ENCODE results near the gene TPMT.
"Not testable (repeated sequence)": the region's sequence is repeated elsewhere in the genome, so short reads cannot be mapped to it uniquely, and the experiment has no call there.

The TPMT gene

GRCh38 chr6:18171871-18172270 lies 17.0 kb upstream of the TPMT start:
- Mint-ChIP-seq H3K4me3 (no peak overlapping the region), H3K9me3 (peaks cover 4% of the 10 kb centered on the region), H3K27me3 (no peaks in the 10 kb centered on the region), H3K36me3 (ENCODE audit: low read depth) (peaks cover 53% of the 10 kb centered on the region), H3K4me1 (peaks cover 2% of the 10 kb centered on the region), H3K27ac (no peak overlapping the region)
- DNase-seq = no peak
- ATAC-seq = no peak

GRCh38 chr6:18168264-18168663 lies 13.4 kb upstream of the TPMT start:
- peaks cover 26% of the 10 kb centered on the region for H3K36me3 Mint-ChIP-seq (ENCODE audit: low read depth)
- H3K9me3 Mint-ChIP-seq = peaks cover 4% of the 10 kb centered on the region
- H3K4me1 Mint-ChIP-seq = peaks cover 2% of the 10 kb centered on the region
- no peak for DNase-seq
- no peak overlapping the region for H3K27ac Mint-ChIP-seq
- no peak overlapping the region for H3K4me3 Mint-ChIP-seq
- no peaks in the 10 kb centered on the region for H3K27me3 Mint-ChIP-seq
- ATAC-seq = no peak

- DNase-seq = no peak
- Mint-ChIP-seq H3K27ac (no peak overlapping the region), H3K9me3 (peaks cover 4% of the 10 kb centered on the region), H3K36me3 (ENCODE audit: low read depth) (peaks cover 29% of the 10 kb centered on the region), H3K4me3 (no peak overlapping the region), H3K27me3 (no peaks in the 10 kb centered on the region), H3K4me1 (peaks cover 2% of the 10 kb centered on the region)
- ATAC-seq = no peak
Measured at GRCh38 chr6:18166312-18167036, 11.6 kb upstream of the TPMT start.

GRCh38 chr6:18165751-18166150 lies 10.9 kb upstream of the TPMT start:
- Mint-ChIP-seq H3K36me3 (ENCODE audit: low read depth) (peaks cover 35% of the 10 kb centered on the region), H3K27me3 (no peaks in the 10 kb centered on the region), H3K27ac (no peak overlapping the region), H3K4me1 (peaks cover 2% of the 10 kb centered on the region), H3K9me3 (peaks cover 4% of the 10 kb centered on the region), H3K4me3 (no peak overlapping the region)
- ATAC-seq (no peak), DNase-seq (no peak)

- ATAC-seq = no peak
Measured at GRCh38 chr6:18162401-18162800, 7.5 kb upstream of the TPMT start.

GRCh38 chr6:18161431-18161830 lies 6.6 kb upstream of the TPMT start:
- no peak for ATAC-seq
- no peak overlapping the region for H3K27ac Mint-ChIP-seq
- no peak overlapping the region for H3K4me3 Mint-ChIP-seq
- H3K9me3 Mint-ChIP-seq = no peaks in the 10 kb centered on the region
- no peak for DNase-seq
- no peaks in the 10 kb centered on the region for H3K27me3 Mint-ChIP-seq
- H3K4me1 Mint-ChIP-seq = peaks cover 2% of the 10 kb centered on the region
- H3K36me3 Mint-ChIP-seq (ENCODE audit: low read depth) = peaks cover 22% of the 10 kb centered on the region

More at GRCh38 chr6:18162401-18162800, 7.5 kb upstream of the TPMT start:
- no peak overlapping the region for H3K4me3 Mint-ChIP-seq
- H3K4me1 Mint-ChIP-seq = no peaks in the 10 kb centered on the region
- no peaks in the 10 kb centered on the region for H3K9me3 Mint-ChIP-seq
- no peaks in the 10 kb centered on the region for H3K27me3 Mint-ChIP-seq
- no peak for DNase-seq
- peaks cover 22% of the 10 kb centered on the region for H3K36me3 Mint-ChIP-seq (ENCODE audit: low read depth)
- H3K27ac Mint-ChIP-seq = no peak overlapping the region

GRCh38 chr6:18160911-18161310 lies 6.0 kb upstream of the TPMT start:
- Mint-ChIP-seq H3K27ac (no peak overlapping the region), H3K36me3 (ENCODE audit: low read depth) (peaks cover 22% of the 10 kb centered on the region)

GRCh38 chr6:18155864-18156421 lies 1.1 kb upstream of the TPMT start:
- no peaks in the 10 kb centered on the region for H3K9me3 Mint-ChIP-seq
- DNase-seq (peak; percentile 53), ATAC-seq (peak; percentile 15)
- H3K4me3 Mint-ChIP-seq = peak overlapping the region; percentile 94
- H3K27me3 Mint-ChIP-seq = no peaks in the 10 kb centered on the region
- H3K36me3 Mint-ChIP-seq (ENCODE audit: low read depth) = peaks cover 10% of the 10 kb centered on the region
- peak overlapping the region; percentile 56 for H3K27ac Mint-ChIP-seq
- peaks cover 34% of the 10 kb centered on the region for H3K4me1 Mint-ChIP-seq

More at GRCh38 chr6:18160911-18161310, 6.0 kb upstream of the TPMT start:
- DNase-seq (no peak), ATAC-seq (no peak)
- Mint-ChIP-seq H3K9me3 (no peaks in the 10 kb centered on the region), H3K4me1 (peaks cover 7% of the 10 kb centered on the region), H3K27me3 (no peaks in the 10 kb centered on the region), H3K4me3 (no peak overlapping the region)

GRCh38 chr6:18155150-18155863 lies 430 bp upstream of the TPMT start, which contains the start of gene KDM1B:
Gene KDM1B, plus strand, starts transcription at chr6:18155422. Its CDS starts 4,474 bp downstream, at chr6:18159896.
- Mint-ChIP-seq H3K27ac (peak within 1 kb of the TSS; percentile 83), H3K9me3 (no peaks in the 10 kb centered on the region), H3K36me3 (ENCODE audit: low read depth) (peaks cover 9% of the 10 kb centered on the region), H3K4me1 (peaks cover 34% of the 10 kb centered on the region), H3K4me3 (peak within 1 kb of the TSS; percentile 94), H3K27me3 (no peaks in the 10 kb centered on the region)
- DNase-seq (peak; percentile 98), ATAC-seq (peak; percentile 94)

- peak overlapping the region; percentile 41 for H3K27ac Mint-ChIP-seq
- ATAC-seq (no peak), DNase-seq (no peak)
- no peaks in the 10 kb centered on the region for H3K27me3 Mint-ChIP-seq
- no peaks in the 10 kb centered on the region for H3K9me3 Mint-ChIP-seq
- peaks cover 7% of the 10 kb centered on the region for H3K36me3 Mint-ChIP-seq (ENCODE audit: low read depth)
- peaks cover 34% of the 10 kb centered on the region for H3K4me1 Mint-ChIP-seq
- peak overlapping the region; percentile 24 for H3K4me3 Mint-ChIP-seq
Measured at GRCh38 chr6:18153311-18153703, 1.6 kb downstream of the TPMT start.

GRCh38 chr6:18151801-18152200 lies 3.1 kb downstream of the TPMT start:
- H3K9me3 Mint-ChIP-seq = no peaks in the 10 kb centered on the region

GRCh38 chr6:18151391-18151790 lies 3.5 kb downstream of the TPMT start:
- Mint-ChIP-seq H3K36me3 (ENCODE audit: low read depth) (peaks cover 14% of the 10 kb centered on the region), H3K4me1 (peaks cover 38% of the 10 kb centered on the region)
- not testable (repeated sequence) for H3K9me3 Mint-ChIP-seq, H3K27me3 Mint-ChIP-seq, H3K4me3 Mint-ChIP-seq, H3K27ac Mint-ChIP-seq, DNase-seq, ATAC-seq

More at GRCh38 chr6:18151801-18152200, 3.1 kb downstream of the TPMT start:
- Mint-ChIP-seq H3K4me1 (peaks cover 40% of the 10 kb centered on the region), H3K36me3 (ENCODE audit: low read depth) (peaks cover 14% of the 10 kb centered on the region), H3K27me3 (no peaks in the 10 kb centered on the region), H3K4me3 (no peak overlapping the region), H3K27ac (no peak overlapping the region)
- ATAC-seq = no peak
- no peak for DNase-seq

GRCh38 chr6:18148304-18149025 lies 6.4 kb downstream of the TPMT start:
- Mint-ChIP-seq H3K27me3 (no peaks in the 10 kb centered on the region), H3K36me3 (ENCODE audit: low read depth) (peaks cover 14% of the 10 kb centered on the region), H3K4me1 (peaks cover 20% of the 10 kb centered on the region), H3K4me3 (no peak overlapping the region), H3K9me3 (no peaks in the 10 kb centered on the region), H3K27ac (no peak overlapping the region)
- DNase-seq = no peak
- ATAC-seq = no peak

GRCh38 chr6:18147616-18148015 lies 7.3 kb downstream of the TPMT start:
- ATAC-seq (no peak), DNase-seq (no peak)
- Mint-ChIP-seq H3K27ac (no peak overlapping the region), H3K27me3 (no peaks in the 10 kb centered on the region), H3K4me3 (no peak overlapping the region), H3K9me3 (no peaks in the 10 kb centered on the region), H3K4me1 (peaks cover 11% of the 10 kb centered on the region), H3K36me3 (ENCODE audit: low read depth) (peaks cover 18% of the 10 kb centered on the region)

Data from activated naive CD8-positive, alpha-beta T cell treated with anti-CD3 and anti-CD28 coated beads, Interleukin-2, amount 50 U/mL, for 24 hours (primary cell).